ENCODE data around the gene MYO15B.

MYO15B gene

GRCh38 chr17:75639327-75639726 lies 51.7 kb downstream of the MYO15B start:
- no peak for DNase-seq (ENCODE audit: low read depth)

- no peak for DNase-seq (ENCODE audit: low read depth)
Observed at GRCh38 chr17:75639771-75640555, 52.4 kb downstream of the MYO15B start.

GRCh38 chr17:75640556-75641119 lies 53.0 kb downstream of the MYO15B start:
- DNase-seq (ENCODE audit: low read depth) = no peak

GRCh38 chr17:75641343-75641742 lies 53.7 kb downstream of the MYO15B start:
- no peak for DNase-seq (ENCODE audit: low read depth)

GRCh38 chr17:75642182-75642783 lies 54.7 kb downstream of the MYO15B start:
- DNase-seq (ENCODE audit: low read depth) = no peak

- no peak for DNase-seq (ENCODE audit: low read depth)
Observed at GRCh38 chr17:75642784-75643642, 55.4 kb downstream of the MYO15B start.

- DNase-seq (ENCODE audit: low read depth) = no peak
Observed at GRCh38 chr17:75643643-75644017, 56.0 kb downstream of the MYO15B start.

- DNase-seq (ENCODE audit: low read depth) = no peak
Observed at GRCh38 chr17:75645501-75645888, 57.9 kb downstream of the MYO15B start.

GRCh38 chr17:75645889-75646637 lies 58.5 kb downstream of the MYO15B start:
- DNase-seq (ENCODE audit: low read depth) = no peak

GRCh38 chr17:75646638-75646992 lies 59.0 kb downstream of the MYO15B start:
- DNase-seq (ENCODE audit: low read depth) = no peak

- DNase-seq (ENCODE audit: low read depth) = no peak
Observed at GRCh38 chr17:75647061-75647460, 59.5 kb downstream of the MYO15B start.

- DNase-seq (ENCODE audit: low read depth) = no peak
Observed at GRCh38 chr17:75647921-75648320, 60.3 kb downstream of the MYO15B start.

- DNase-seq (ENCODE audit: low read depth) = no peak
Observed at GRCh38 chr17:75649687-75650086, 62.1 kb downstream of the MYO15B start.

- DNase-seq (ENCODE audit: low read depth) = no peak
Observed at GRCh38 chr17:75650874-75651273, 63.3 kb downstream of the MYO15B start.

GRCh38 chr17:75652341-75652740 lies 64.7 kb downstream of the MYO15B start:
- DNase-seq (ENCODE audit: low read depth) = no peak

- no peak for DNase-seq (ENCODE audit: low read depth)
Observed at GRCh38 chr17:75652934-75653549, 65.4 kb downstream of the MYO15B start.

GRCh38 chr17:75654176-75654575 lies 66.6 kb downstream of the MYO15B start:
- no peak for DNase-seq (ENCODE audit: low read depth)

GRCh38 chr17:75658237-75658636 lies 70.6 kb downstream of the MYO15B start:
- DNase-seq (ENCODE audit: low read depth) = no peak

GRCh38 chr17:75661531-75661930 lies 73.9 kb downstream of the MYO15B start:
- DNase-seq (ENCODE audit: low read depth) = no peak

GRCh38 chr17:75662511-75662910 lies 74.9 kb downstream of the MYO15B start:
- DNase-seq (ENCODE audit: low read depth) = no peak

GRCh38 chr17:75664099-75664549 lies 76.5 kb downstream of the MYO15B start:
- no peak for DNase-seq (ENCODE audit: low read depth)

Measured in stimulated activated CD4-positive, alpha-beta T cell treated with anti-CD3 and anti-CD28 coated beads, Interleukin-2, amount 100 ng/mL, for 4 hours (primary cell).